DOHH2 (cell line): ENCODE results near the gene ID2.

Experiments used
- H3F3A ChIP-seq: fragments of 200-600 bp; sonication (generic), shearing (Covaris generic); 2 replicates; pipeline ENCODE4 v1.6.0; 2016; ENCODE audit warnings: antibody characterized with exemption, mild to moderate bottlenecking; ENCODE audit not compliant: control insufficient read depth, insufficient read depth
- H3K27ac ChIP-seq: fragments of 200-600 bp; sonication (generic); 2 replicates; pipeline ENCODE4 v1.5.1; 2014; ENCODE audit warnings: low read depth, mild to moderate bottlenecking, low read length, moderate library complexity
- H3K27me3 ChIP-seq: fragments of 200-600 bp; sonication (generic); 2 replicates; pipeline ENCODE4 v1.6.1; 2014; ENCODE audit warnings: mild to moderate bottlenecking, low read length, mixed read lengths; ENCODE audit not compliant: control insufficient read depth
- H3K36me3 ChIP-seq: fragments of 200-600 bp; sonication (generic); 2 replicates; pipeline ENCODE4 v1.6.1; 2014; ENCODE audit warnings: mild to moderate bottlenecking, low read length, moderate library complexity, mixed read lengths; ENCODE audit not compliant: control insufficient read depth
- H3K4me1 ChIP-seq: fragments of 200-600 bp; sonication (generic); 2 replicates; pipeline ENCODE4 v1.6.1; 2014; ENCODE audit warnings: mild to moderate bottlenecking, low read length, mixed read lengths; ENCODE audit not compliant: control insufficient read depth
- H3K4me2 ChIP-seq: fragments of 200-600 bp; sonication (generic); 2 replicates; pipeline ENCODE4 v1.6.0; 2014; ENCODE audit warnings: mild to moderate bottlenecking, low read length, moderate library complexity
- H3K4me3 ChIP-seq: fragments of 200-600 bp; sonication (generic); 2 replicates; pipeline ENCODE4 v1.5.1; 2014; ENCODE audit warnings: mild to moderate bottlenecking, low read length, mixed read lengths
- H3K79me2 ChIP-seq: fragments of 200-600 bp; sonication (generic); 2 replicates; pipeline ENCODE4 v1.6.1; 2014; ENCODE audit warnings: mild to moderate bottlenecking, low read length, mixed read lengths; ENCODE audit not compliant: control insufficient read depth
- H3K9me2 ChIP-seq: fragments of 200-600 bp; sonication (generic); replicated peaks from 2 replicates; pipeline ENCODE4 v1.6.1; 2014; ENCODE audit warnings: mild to moderate bottlenecking, low read length, mixed read lengths; ENCODE audit not compliant: control insufficient read depth
- H3K9me3 ChIP-seq: fragments of 200-600 bp; sonication (generic); 2 replicates; pipeline ENCODE4 v1.6.1; 2014; ENCODE audit warnings: antibody characterized with exemption, low read length, mixed read lengths; ENCODE audit not compliant: control insufficient read depth, insufficient read depth
- H4K20me1 ChIP-seq: fragments of 200-600 bp; sonication (generic); 2 replicates; pipeline ENCODE4 v1.6.0; 2014; ENCODE audit warnings: low read depth, mild to moderate bottlenecking, antibody characterized with exemption, low read length, moderate library complexity; ENCODE audit not compliant: control insufficient read depth, insufficient read depth
- CTCF ChIP-seq: fragments of 200-600 bp; sonication (generic); IDR thresholded peaks from one replicate; pipeline ENCODE4 v1.5.1; 2014; ENCODE audit warnings: antibody characterized with exemption, mild to moderate bottlenecking, low read depth, low read length; ENCODE audit not compliant: poor library complexity, severe bottlenecking
- EZH2phosphoT487 ChIP-seq: fragments of 200-600 bp; sonication (generic); IDR thresholded peaks from 2 replicates; pipeline ENCODE4 v1.6.1; 2017; ENCODE audit warnings: borderline replicate concordance, mild to moderate bottlenecking, antibody characterized with exemption, low read length, moderate library complexity, mixed read lengths

The ID2 gene

GRCh38 chr2:8645176-8645831, 36.6 kb upstream of the ID2 start:
- H3K27me3 ChIP-seq, result no peaks in the 10 kb centered on the region
- H3K4me1 ChIP-seq, result no peaks in the 10 kb centered on the region
- peaks cover 29% of the 10 kb centered on the region for H3K9me3 ChIP-seq
- H3K4me3 ChIP-seq, result no peak overlapping the region
- H3K4me2 ChIP-seq, result no peak overlapping the region
- no peaks in the 10 kb centered on the region for H3K9me2 ChIP-seq
- H4K20me1 ChIP-seq, result no peaks in the 10 kb centered on the region
- H3K27ac ChIP-seq, result no peak overlapping the region
- TF ChIP-seq EZH2phosphoT487 (no peak), CTCF (no peak)
- no peaks in the 10 kb centered on the region for H3K79me2 ChIP-seq
- no peaks in the 10 kb centered on the region; the same call in 1 of the 2 replicates for H3F3A ChIP-seq
- H3K36me3 ChIP-seq, result no peaks in the 10 kb centered on the region

- Histone ChIP-seq H3K4me1 (no peaks in the 10 kb centered on the region), H4K20me1 (no peaks in the 10 kb centered on the region), H3K4me2 (no peak overlapping the region), H3K9me3 (peaks cover 29% of the 10 kb centered on the region), H3K27ac (no peak overlapping the region), H3K36me3 (no peaks in the 10 kb centered on the region), H3K9me2 (no peaks in the 10 kb centered on the region), H3K79me2 (no peaks in the 10 kb centered on the region), H3K4me3 (no peak overlapping the region), H3F3A (no peaks in the 10 kb centered on the region; the same call in 1 of the 2 replicates), H3K27me3 (no peaks in the 10 kb centered on the region)
- TF ChIP-seq CTCF (no peak), EZH2phosphoT487 (no peak)
These were observed 35.0 kb upstream of the ID2 start for GRCh38 chr2:8646731-8647461.

- Histone ChIP-seq H3K79me2 (no peaks in the 10 kb centered on the region), H3K4me1 (no peaks in the 10 kb centered on the region), H3K4me3 (no peak overlapping the region), H3K27ac (no peak overlapping the region), H4K20me1 (no peaks in the 10 kb centered on the region), H3K36me3 (no peaks in the 10 kb centered on the region), H3K4me2 (no peak overlapping the region), H3K9me2 (no peaks in the 10 kb centered on the region), H3K9me3 (peaks cover 29% of the 10 kb centered on the region), H3K27me3 (no peaks in the 10 kb centered on the region), H3F3A (no peaks in the 10 kb centered on the region; the same call in 1 of the 2 replicates)
- TF ChIP-seq CTCF (no peak), EZH2phosphoT487 (no peak)
These were observed 34.4 kb upstream of the ID2 start for GRCh38 chr2:8647462-8647857.
